ENCODE measurements around the gene RGMA.

Gene RGMA

GRCh38 chr15:93093765-93094164 lies 4.8 kb upstream of the RGMA start:
- no peak for TF ChIP-seq CTCF (conservative IDR thresholded peaks at IDR 0.05; ENCODE audit: low read length)
- no peak for DNase-seq (ENCODE audit: low read depth)
- no peak overlapping the region for H3K4me3 ChIP-seq (ENCODE audit: low read length)

- DNase-seq (ENCODE audit: low read depth): no peak
- no peak for TF ChIP-seq CTCF (conservative IDR thresholded peaks at IDR 0.05; ENCODE audit: low read length)
- no peak overlapping the region for H3K4me3 ChIP-seq (ENCODE audit: low read length)
These were observed 2.5 kb upstream of the RGMA start for GRCh38 chr15:93091465-93091864.

GRCh38 chr15:93089727-93090305 lies 805 bp upstream of the RGMA start:
- TF ChIP-seq CTCF (conservative IDR thresholded peaks at IDR 0.05; ENCODE audit: low read length): no peak
- H3K4me3 ChIP-seq (ENCODE audit: low read length): no peak overlapping the region
- DNase-seq (ENCODE audit: low read depth): no peak

- no peak overlapping the region for H3K4me3 ChIP-seq (ENCODE audit: low read length)
- DNase-seq (ENCODE audit: low read depth): no peak
- TF ChIP-seq CTCF (conservative IDR thresholded peaks at IDR 0.05; ENCODE audit: low read length): no peak
These were observed 621 bp downstream of the RGMA start for GRCh38 chr15:93088200-93088980.

- DNase-seq (ENCODE audit: low read depth): peak; percentile 43
- H3K4me3 ChIP-seq (ENCODE audit: low read length): no peak overlapping the region
- TF ChIP-seq CTCF (conservative IDR thresholded peaks at IDR 0.05; ENCODE audit: low read length): peak; percentile 84
These were observed 1.2 kb downstream of the RGMA start for GRCh38 chr15:93087825-93088199.

GRCh38 chr15:93086791-93087190 lies 2.2 kb downstream of the RGMA start:
- H3K4me3 ChIP-seq (ENCODE audit: low read length): no peak overlapping the region
- no peak for TF ChIP-seq CTCF (conservative IDR thresholded peaks at IDR 0.05; ENCODE audit: low read length)
- no peak for DNase-seq (ENCODE audit: low read depth)

GRCh38 chr15:93085692-93086091 lies 3.3 kb downstream of the RGMA start:
- no peak for TF ChIP-seq CTCF (conservative IDR thresholded peaks at IDR 0.05; ENCODE audit: low read length)
- H3K4me3 ChIP-seq (ENCODE audit: low read length): no peak overlapping the region
- DNase-seq (ENCODE audit: low read depth): no peak

All from AG10803 (cell line).